Left hindlimb (tissue), 1 donor: Measurements from ENCODE around the gene SLC35G3.
"Not testable (repeated sequence)": the region's sequence is repeated elsewhere in the genome, so short reads cannot be mapped to it uniquely, and the experiment has no call there.

Source experiments
- DNase-seq: peaks from one replicate; pipeline ENCODE4 v3.0.0-alpha.2; 2018

Gene SLC35G3

DNA sequence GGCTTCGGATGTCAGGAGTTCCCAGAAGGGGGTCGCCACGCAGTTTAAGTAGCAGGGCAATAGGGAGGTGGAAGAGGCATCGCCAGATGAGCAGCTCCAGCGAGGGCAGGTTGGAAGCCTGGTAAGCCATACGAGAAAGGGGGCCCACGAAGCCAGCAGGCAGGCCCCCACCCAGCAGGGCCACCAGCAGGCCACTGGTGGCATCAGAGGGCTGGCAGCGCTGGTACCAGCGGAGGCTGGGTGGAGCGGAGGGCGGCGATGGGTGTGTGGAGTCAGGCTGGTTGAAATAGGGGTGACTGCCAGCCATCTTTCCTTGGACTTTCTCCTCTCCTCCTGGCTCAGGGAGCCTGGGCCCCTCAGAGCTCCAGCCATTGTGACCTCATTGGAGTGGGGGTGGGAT is at the start of gene SLC35G3:
TSS of gene SLC35G3 (minus strand) at position 393 of the 400 bp plus-strand sequence. CDS start at position 307, 86 bp downstream.
- not testable (repeated sequence) for DNase-seq

DNA sequence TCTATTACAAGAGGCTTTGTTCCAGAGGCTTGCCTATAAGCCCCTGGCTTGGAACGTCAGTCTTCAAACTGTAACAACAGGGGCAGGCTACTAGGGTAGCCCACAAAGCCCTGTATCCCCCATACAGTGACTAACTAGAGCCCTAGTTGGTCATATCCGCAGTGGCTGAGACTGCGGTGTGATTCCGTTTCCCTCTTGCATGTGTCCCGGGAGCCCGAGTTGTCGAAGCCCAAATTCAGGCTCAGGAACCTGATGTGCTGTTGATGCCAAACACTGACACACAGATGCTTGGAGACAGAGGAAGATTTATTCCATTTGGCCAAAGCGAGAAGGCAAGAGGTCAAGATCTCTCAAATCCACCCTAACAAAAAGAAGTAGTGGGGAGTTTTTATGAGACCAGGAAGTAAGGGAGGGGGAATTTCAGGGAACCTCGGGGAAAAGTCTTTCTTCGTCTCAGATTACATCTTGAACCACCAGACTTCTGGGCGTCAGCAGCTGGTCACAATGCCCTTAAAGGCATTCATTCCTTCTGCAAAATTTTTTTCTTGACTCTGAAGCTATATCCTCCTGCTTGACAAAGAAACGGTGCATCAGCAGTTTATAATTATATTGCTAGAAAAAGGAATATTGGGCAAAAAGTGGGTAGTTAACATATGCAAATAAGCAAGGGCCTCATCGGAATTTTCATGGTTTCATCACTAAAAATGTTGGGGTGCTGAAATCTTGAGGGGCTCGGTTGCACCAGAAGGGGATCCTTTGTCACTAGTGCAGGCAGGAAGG is 49.6 kb upstream of the SLC35G3 start:
- peak; percentile 48 for DNase-seq

DNA sequence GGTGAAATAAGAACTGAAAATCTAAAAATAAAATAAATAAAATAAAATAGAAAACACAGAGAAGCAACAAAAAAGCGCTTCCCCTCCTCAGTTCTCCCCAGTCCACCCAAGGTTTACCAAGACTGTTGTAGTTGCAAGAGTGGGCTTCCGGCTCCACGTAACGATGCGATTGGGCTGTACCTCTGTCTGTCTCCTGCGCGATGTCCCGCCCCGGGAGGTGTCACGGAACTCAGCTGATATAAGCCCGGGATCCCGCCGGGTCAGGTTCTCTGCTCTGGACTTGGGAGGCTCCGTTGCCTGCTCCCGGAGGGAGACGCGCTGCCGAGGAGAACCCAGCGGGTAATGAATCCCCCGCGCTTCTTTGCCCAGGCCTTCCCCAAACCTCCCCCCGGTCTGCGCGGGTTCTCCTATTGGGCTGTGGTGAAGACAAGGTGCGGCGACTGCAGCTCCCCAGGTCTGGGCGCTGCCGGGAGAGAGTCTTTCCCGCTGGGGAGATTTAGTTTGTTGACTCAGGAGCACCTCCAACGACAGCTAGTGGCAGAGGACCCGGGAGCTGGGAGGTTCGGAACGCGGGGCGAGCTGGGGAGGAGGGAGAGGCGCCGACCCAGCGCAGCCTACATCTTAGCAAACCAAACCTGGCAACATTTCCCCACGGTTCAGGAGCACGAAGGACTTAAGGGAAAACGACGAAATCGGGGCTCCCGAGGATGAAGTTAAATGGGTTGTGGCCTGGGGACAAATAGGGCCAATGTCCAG is 48.8 kb upstream of the SLC35G3 start, which contains the start of gene SLFN5:
TSS of gene SLFN5 (plus strand) at position 268 of the 756 bp plus-strand sequence. CDS start 15,619 bp downstream, outside the sequence.
- DNase-seq: peak; percentile 90

DNA sequence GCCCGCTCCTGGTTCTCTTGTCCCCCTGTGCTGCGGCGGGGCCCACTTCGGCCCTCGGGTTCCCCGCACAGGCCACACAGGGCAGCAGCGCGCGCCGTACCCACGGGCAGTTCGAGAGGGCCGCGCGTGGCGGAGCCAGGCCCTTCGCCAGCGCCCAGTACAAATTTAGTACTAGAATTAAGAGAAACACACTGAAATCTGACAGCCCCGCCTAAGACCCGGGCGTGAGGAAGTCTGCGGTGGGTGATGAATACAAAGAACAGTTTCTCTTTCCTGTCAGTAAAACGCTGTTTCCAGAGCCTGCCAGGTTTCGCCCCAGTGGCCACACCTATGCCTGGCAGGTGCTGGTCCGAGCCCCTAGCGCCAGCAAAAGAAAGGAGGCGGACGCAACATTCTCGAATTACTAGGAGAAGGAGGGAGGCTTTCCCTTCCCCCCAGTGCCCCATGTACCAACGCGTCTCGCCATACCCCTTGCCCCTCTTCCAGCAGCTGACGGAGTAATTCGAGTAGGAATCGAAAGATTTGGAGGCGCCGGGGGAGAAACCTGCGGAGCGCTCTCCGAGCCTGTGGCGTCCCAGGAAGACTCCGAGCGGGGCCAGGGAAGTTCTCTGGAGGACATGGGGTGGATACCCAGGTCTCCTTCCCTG is 48.1 kb upstream of the SLC35G3 start:
- DNase-seq: peak; percentile 55

DNA sequence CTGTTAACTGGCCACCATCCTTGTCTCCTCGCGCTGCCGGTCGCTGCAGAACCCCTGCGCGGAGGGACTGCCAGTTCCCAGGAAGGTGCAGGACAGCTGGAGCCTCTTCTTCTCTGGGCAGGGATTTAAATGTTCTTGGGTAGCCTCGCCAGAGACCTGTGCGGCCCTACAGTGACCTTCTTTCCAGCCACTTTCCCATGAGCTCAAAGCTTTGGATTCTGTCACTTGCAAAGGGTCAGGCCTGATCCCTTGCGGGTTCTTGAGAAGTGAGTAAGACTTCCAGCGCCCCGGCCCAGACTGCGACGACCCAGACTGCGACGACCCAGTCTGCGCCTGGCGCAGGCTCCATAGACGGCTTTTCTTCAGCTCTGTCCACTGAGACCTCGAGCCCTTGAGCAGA is 47.3 kb upstream of the SLC35G3 start:
- no peak for DNase-seq

DNA sequence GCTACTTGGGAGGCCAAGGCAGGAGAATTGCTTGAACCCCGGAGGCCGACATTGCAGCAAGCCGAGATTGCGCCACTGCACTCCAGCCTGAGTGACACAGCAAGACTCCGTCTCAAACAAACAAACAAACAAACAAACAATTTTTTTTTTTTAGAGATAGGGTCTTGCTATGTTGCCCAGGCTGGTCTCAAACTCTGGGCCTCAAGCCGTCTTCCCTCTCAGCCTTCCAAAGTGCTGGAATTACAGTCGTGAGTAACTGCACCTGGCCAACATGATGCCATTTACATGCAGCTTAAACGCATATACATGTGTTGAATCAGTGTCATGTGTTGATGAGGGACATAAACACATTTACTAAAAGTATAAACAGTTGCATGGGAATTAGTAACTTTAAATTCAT is 46.7 kb upstream of the SLC35G3 start:
- DNase-seq: no peak

DNA sequence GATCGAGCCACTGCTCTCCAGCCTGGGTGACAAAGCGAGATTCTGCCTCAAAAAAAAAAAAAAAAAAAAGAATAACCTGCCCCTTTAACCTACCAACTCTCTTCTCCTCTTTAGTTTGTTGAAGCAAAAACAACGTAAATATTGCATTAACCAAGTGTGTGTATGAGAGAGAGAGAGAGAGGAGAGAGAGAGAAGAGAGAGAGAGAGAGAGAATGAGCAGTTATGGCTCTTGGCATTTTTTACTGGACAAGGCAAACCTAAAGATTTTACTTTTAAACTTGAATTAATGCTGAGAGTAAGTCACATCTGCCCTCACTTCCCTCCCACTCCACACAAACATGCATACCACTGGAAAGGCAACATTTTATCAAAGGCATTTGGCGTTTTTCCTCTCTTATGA is 45.6 kb upstream of the SLC35G3 start:
- DNase-seq: no peak

DNA sequence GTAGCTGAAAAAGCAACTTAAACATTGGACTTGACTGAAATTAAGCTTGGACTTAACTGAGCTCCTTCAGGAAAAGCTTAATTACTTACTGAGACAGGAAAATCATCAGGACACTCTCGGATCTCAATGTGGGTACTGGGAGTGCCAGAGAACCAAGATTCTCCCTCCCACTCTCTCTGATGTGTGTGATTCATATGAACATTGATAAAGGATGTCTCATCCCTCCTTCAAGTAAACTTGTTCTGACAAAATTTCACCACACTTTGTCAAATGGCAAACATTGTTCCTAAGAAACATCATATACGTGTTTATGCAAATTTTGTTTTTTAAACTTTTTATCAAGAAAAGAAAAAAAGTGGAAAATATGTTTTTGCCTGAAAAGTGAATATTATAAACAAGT is 44.6 kb upstream of the SLC35G3 start:
- no peak for DNase-seq

DNA sequence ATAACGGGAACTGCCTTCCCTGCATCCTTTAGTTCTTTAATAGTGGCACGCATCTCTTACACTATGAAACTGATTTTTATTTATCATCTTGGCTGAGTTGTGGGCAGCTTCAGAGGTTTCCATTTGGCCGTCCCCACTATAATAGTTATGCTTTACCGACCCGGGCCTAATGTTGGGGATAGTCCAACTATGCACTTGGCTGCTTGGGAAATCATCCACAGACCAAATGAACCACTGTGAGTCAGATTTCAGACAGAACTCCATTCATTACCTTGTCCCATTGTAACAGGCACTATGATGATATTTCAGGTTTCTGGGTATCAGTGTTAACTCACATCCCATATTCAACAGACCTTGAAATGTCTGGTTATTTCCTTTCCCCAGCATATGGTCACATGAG is 42.6 kb upstream of the SLC35G3 start:
- DNase-seq: no peak

DNA sequence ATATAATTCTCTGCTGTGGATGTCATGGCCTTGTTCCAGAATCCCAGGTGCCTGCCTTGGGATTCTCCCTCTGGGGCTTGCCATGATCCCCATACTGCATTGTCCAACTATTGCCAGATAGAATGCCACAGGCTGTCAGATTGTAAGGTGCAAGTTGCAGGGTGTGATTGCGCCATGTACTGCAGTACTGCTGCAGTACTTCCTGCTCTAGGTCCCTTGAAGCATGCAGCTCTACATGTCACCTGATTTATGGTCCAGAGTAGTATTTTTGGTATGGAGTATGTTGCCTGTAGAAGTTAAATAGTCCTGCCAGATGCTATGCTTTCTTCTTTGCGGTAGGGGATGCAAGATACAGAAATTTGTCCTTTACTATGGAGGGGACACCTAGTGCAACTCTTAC is 41.7 kb upstream of the SLC35G3 start:
- no peak for DNase-seq

DNA sequence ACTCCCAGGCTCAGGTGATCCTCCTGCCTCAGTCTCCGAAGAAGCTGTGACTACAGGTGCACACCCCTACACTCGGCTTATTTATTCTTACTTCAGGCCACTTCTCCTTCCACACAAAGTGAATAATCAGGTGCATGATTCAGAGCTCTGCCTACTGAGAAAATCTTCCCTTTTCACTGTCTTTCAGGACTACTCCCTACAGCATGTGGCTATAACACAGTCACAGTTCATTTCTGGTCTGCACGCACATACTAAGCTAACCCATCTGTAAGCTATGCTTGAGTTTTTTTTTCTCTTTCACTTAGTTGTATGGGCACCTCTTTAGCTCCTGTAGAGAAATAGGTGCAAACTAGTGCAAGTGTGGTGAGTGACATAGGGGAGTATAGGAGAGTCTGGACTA is 41.1 kb upstream of the SLC35G3 start:
- DNase-seq: no peak

DNA sequence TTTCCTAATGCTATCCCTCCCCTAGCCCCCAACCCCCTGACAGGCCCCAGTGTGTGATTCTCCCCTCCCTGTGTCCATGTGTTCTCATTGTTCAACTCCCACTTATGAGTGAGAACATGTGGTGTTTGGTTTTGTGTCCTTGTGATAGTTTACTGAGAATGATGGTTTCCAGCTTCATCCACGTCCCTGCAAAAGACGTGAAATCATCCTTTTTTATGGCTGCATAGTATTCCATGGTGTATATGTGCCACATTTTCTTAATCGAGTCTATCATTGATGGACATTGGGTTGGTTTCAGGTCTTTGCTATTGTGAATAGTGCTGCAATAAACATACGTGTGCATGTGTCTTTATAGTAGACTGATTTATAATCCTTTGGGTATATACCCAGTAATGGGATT is 40.1 kb upstream of the SLC35G3 start:
- DNase-seq: not testable (repeated sequence)

DNA sequence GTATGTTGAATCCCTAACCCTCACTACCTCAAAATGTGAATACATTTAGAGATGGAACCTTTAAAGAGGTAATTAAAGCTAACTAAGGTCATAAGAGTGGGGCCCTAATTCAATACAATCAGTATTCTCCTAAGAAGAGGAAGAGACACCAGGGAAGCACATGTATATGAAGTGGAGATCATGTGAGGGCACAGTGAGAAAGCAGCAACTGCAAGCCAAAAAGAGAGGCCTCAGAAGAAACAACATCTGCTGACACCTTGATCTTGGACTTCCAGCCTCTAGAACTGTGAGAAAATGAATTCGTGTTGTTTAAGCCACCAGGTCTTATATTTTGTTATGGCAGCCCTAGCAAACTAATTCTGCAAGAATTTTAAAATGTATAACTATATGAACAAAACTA is 35.4 kb upstream of the SLC35G3 start:
- DNase-seq: no peak

DNA sequence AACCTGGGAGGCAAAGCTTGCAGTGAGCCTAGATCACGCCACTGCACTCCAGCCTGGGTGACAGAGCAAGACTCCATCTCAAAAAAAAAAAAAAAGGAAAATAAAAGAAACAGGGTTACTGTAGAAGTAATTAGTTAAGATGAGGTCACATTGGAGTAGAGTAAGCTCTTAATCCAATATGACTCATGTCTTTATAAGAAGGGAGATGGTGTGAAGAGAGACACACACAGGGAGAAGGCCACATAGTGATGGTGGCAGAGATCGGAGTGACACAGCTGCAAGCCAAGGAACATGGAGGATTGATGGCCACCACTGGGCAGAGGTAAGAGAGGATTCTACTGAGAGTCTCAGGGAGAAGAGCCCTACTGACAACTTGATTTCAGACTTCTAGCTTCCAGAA is 33.4 kb upstream of the SLC35G3 start:
- no peak for DNase-seq

DNA sequence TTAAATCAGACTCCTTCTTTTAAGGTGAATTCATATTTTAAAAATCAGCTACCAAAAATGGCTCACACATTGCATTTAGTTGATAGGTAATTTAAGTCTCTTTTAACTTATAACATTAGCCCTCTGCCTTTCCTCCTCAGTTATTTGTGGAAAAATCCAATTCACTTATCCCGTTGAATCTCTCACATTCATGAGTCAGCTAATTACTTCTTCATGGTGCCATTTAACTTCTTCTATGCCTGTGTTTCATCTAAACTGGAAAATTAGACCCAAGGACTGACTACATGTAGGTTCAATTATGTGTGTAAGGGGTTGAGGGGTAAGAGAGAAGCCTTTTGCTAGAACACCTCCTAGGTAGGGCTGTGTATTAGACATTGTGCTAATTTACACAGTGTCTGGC is 30.2 kb upstream of the SLC35G3 start:
- DNase-seq: no peak

DNA sequence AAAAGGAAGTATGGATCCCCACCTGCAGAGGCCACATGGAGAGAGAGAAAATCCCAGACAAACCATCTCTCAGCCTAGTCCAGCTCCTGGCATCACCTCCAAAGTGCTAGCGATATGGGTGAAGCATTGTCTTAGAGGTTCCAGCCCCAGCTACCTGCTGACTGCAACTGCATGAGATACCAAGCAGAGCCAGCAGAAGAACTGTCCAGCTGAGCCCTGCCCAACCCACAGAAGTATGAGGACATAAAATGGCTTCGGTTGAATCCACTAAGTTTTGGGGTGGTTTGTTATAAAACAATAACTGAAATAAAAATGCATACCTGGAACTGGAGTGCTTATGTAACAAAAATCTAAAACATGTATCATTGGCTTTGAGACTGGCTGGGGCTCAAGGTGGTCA is 28.3 kb upstream of the SLC35G3 start:
- no peak for DNase-seq

DNA sequence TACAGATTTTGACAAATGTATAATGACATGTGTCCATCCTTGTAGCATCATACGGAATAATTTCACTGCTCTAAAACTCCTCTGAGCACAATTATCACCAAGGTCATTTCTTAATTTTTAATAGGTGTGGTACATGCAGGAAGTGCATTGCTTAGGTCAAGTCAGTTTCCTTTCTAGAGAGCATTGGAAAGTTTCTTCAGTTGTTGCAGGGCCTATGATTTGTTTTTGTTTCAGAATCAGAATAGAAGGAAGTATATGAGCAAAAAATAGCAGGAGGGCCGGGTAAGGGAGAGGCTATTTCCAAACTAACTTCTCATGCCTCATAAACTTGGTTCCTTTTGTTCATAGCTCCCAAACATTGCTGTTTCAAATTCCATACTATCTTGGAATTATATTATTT is 24.7 kb upstream of the SLC35G3 start:
- DNase-seq: no peak

DNA sequence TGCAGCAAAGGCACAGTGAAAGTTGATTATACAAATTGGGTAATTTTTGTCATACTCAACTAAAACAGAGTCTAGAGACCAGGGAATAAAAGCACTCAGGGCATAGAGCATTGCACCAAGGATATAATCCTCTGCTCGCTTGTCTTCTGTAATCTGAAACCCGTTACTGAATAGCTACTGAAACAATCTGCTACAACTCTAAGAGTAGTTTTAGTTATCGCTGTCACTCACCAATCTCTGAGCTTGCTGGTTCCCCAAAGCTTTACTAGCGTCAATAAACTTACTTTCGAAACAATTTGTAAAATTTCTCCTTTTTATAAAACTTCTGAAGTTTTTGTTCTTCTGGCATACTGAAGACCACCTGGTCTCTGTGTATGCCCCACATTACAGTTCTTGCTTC is 22.9 kb upstream of the SLC35G3 start:
- no peak for DNase-seq

DNA sequence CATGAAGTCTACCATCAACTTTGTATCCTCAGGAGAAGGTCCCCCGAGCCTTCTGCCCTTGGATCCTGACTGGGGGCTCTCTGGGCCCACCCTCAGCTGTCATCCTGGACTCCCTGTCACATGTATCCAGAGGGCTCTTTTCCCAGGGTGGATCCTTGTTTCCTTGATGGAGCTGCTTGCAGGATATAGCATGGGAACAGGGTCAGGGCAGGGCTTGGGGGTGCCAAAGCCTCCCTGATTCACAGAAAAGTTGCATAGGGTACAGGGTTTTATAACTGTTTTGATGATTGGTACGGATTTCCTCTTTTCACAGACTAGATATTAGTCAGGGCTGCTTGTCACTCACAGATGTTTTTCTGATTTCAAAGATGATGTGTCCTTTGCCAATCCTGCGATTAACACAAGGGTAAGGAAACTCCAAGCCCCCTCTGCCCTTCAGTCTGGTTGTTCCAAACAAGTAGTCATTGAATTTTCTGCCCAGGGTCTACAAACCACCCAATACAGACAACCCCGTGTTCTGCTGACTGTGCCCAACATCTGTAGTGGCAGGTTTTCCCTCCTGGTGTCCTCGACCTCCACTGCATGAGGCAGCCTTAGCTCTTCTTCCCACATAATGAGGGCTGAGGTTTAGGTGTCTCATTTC is 20.6 kb upstream of the SLC35G3 start:
- DNase-seq: no peak

DNA sequence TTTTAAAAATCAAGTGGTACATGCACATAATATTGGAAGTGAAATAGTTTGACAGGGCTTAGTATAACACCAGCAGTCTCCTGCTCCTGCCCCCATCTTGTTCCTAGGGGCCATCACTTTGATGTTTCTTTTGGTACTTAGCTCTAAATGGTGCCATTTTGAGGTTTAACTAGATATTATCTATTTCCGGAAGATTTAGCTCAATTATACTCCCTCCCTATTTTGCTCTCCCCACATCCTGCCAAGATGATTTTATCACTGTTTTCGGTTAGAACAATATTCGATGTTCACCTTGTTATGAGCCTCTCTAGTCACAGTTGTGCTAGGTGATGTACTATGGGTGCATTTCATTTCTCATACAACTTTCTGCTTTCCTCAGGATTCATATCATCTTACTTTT is 20.0 kb upstream of the SLC35G3 start:
- no peak for DNase-seq

DNA sequence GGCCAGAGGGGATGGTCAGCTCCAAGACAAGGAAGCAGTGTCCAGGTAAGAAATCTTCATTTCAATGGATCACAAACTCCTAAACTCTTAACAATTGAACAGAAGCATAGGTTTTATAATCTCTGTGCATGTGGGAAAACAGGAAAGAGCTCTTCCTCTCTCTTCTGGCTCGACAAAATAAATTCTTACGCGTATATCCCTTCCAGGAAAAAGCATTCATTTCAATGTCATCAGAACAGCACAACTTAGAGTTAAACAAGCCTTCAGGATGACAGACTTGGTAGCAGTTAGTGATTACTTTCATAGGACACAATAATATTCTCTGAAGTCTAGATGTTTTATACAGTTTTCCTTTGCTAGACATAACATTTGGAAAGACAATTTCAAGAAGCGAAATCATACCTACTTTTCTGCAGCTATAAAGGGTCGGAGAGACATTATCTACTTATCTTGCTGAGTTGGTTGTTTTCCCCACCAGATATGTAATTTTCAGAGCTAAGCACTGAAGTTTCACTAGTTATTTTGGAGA is 19.3 kb upstream of the SLC35G3 start:
- no peak for DNase-seq

DNA sequence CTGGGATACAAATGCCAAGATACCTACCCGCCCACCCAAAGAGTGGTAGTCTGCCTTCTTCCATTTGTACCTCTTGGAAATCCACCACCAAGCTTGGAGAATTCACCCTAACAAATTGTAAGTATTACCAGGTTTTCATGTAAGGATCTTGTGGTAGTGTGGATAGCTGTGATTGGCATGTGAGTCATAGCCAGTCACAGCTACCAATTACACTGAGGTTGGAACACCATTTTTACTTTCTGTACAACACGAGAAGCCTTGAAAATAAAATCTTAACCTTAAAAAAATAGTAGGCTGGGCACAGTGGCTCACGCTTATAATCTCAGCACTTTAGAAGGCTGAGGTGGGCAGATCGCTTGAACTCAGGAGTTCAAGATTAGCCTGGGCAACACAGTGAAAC is 18.5 kb upstream of the SLC35G3 start:
- no peak for DNase-seq

DNA sequence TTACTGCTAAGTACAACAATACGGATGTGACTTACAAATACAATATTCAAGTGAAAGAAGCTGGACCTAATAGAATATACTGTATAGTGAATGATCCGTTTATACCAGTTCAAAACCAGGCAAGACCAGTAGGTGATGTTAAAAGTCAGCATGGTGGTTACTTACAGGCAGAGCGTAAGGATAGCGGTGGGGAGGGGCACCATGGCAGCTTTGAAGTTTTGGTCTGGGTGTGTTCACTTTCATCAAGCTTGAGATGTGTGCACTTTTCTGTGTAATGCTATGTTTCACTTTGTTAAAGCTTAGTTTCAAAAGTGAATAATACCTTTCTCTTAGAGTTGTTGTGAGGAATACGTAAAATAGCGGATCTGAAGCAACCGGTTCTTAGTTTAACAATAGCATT is 16.5 kb upstream of the SLC35G3 start:
- DNase-seq: no peak
